Hepatocyte (in vitro differentiated cells): Measurements from ENCODE around the gene HK3. TPM values are rescaled to one million over a fixed set of nuclear protein-coding genes. Genes with fewer than 3 reads are reported as not detected.

Experiments used
- DNase-seq: peaks from one replicate; pipeline ENCODE4 v3.0.0-alpha.2; 2016; ENCODE audit warnings: low spot score
- H2AFZ ChIP-seq: fragments of 200-600 bp; sonication (generic); 2 replicates; pipeline ENCODE4 v1.6.0; 2016; ENCODE audit warnings: antibody characterized with exemption, mild to moderate bottlenecking
- H3K27ac ChIP-seq: fragments of 200-600 bp; sonication (generic); 2 replicates; pipeline ENCODE4 v1.5.1; 2016; ENCODE audit warnings: mild to moderate bottlenecking
- H3K27me3 ChIP-seq: fragments of 200-600 bp; sonication (generic); 2 replicates; pipeline ENCODE4 v1.6.1; 2016
- H3K36me3 ChIP-seq: fragments of 200-600 bp; sonication (generic); replicated peaks from 2 replicates; pipeline ENCODE4 v1.5.1; 2016; ENCODE audit warnings: low read depth; ENCODE audit not compliant: insufficient read depth
- H3K4me1 ChIP-seq: fragments of 200-600 bp; sonication (generic); 2 replicates; pipeline ENCODE4 v1.5.1; 2016; ENCODE audit warnings: mild to moderate bottlenecking, moderate library complexity; ENCODE audit not compliant: insufficient read depth
- H3K4me2 ChIP-seq: fragments of 200-600 bp; sonication (generic); 2 replicates; pipeline ENCODE4 v1.6.0; 2016
- H3K4me3 ChIP-seq: fragments of 200-600 bp; sonication (generic); 2 replicates; pipeline ENCODE4 v1.5.1; 2016; ENCODE audit warnings: mild to moderate bottlenecking
- H3K79me2 ChIP-seq: fragments of 200-600 bp; sonication (generic); 2 replicates; pipeline ENCODE4 v1.6.0; 2017; ENCODE audit warnings: mild to moderate bottlenecking
- H3K9me2 ChIP-seq: fragments of 200-600 bp; sonication (generic); replicated peaks from 2 replicates; pipeline ENCODE4 v1.6.0; 2017; ENCODE audit warnings: mild to moderate bottlenecking; ENCODE audit not compliant: insufficient read depth
- H3K9me3 ChIP-seq: fragments of 200-600 bp; sonication (generic); 2 replicates; pipeline ENCODE4 v1.5.1; 2016; ENCODE audit warnings: low read depth, mild to moderate bottlenecking
- H4K20me1 ChIP-seq: fragments of 200-600 bp; sonication (generic); 2 replicates; pipeline ENCODE4 v1.6.0; 2016; ENCODE audit warnings: mild to moderate bottlenecking; ENCODE audit not compliant: insufficient read depth, poor library complexity, severe bottlenecking
- CTCF ChIP-seq: fragments of 200-600 bp; sonication (generic); IDR thresholded peaks from 2 replicates; pipeline ENCODE4 v1.5.1; 2016; ENCODE audit warnings: antibody characterized with exemption, mild to moderate bottlenecking; ENCODE audit not compliant: poor library complexity
- EZH2 ChIP-seq: fragments of 200-600 bp; sonication (generic); IDR thresholded peaks from 2 replicates; pipeline ENCODE4 v1.6.1; 2016; ENCODE audit warnings: antibody characterized with exemption, mild to moderate bottlenecking, borderline replicate concordance
- EZH2phosphoT487 ChIP-seq: fragments of 200-600 bp; sonication (generic); IDR thresholded peaks from one replicate; pipeline ENCODE4 v1.6.1; 2018; ENCODE audit warnings: antibody characterized with exemption, mild to moderate bottlenecking, low read depth, moderate library complexity; ENCODE audit not compliant: unreplicated experiment, severe bottlenecking
- WGBS: methylation state at CpG from one replicate; pipeline ENCODE4 v1.1.6; 2016; ENCODE audit warnings: low lambda C conversion rate; ENCODE audit errors: missing lambda C conversion rate; 5-methylcytosine and 5-hydroxymethylcytosine counted together
- polyA plus RNA-seq: library from polyadenylated mRNA; unstranded; fragments of >200 nt; fragmentation: Nextera tagmentation; extraction: Ambion mirVana; gene quantifications from 2 replicates; pipeline ENCODE4 v1.2.1, GENCODE V29; 2016
- total RNA-seq: library from RNA; depleted of rRNA; stranded (reverse); fragments of >200 nt; gene quantifications from 2 replicates; pipeline ENCODE4 v1.2.3, GENCODE V29; 2014

Gene HK3
- total and polyA plus RNA-seq, 2 experiments from 2014 or later, result 0.73 TPM; not detected in 1

- Histone ChIP-seq H4K20me1 (no peaks in the 10 kb centered on the region), H3K4me3 (no peak overlapping the region), H3K27ac (no peak overlapping the region), H3K79me2 (no peaks in the 10 kb centered on the region), H3K4me2 (no peak overlapping the region), H3K36me3 (no peaks in the 10 kb centered on the region), H2AFZ (no peak overlapping the region), H3K27me3 (peaks cover 3% of the 10 kb centered on the region), H3K9me3 (no peaks in the 10 kb centered on the region), H3K9me2 (no peaks in the 10 kb centered on the region), H3K4me1 (no peaks in the 10 kb centered on the region)
- 93% methylated on average over 8 of the region's 12 CpGs for WGBS
- TF ChIP-seq CTCF, result no peak
- no peak for TF ChIP-seq EZH2
- TF ChIP-seq EZH2phosphoT487, result no peak
- DNase-seq, result no peak
Observed at GRCh38 chr5:176878463-176878862, 20.7 kb downstream of the HK3 start.

DNA sequence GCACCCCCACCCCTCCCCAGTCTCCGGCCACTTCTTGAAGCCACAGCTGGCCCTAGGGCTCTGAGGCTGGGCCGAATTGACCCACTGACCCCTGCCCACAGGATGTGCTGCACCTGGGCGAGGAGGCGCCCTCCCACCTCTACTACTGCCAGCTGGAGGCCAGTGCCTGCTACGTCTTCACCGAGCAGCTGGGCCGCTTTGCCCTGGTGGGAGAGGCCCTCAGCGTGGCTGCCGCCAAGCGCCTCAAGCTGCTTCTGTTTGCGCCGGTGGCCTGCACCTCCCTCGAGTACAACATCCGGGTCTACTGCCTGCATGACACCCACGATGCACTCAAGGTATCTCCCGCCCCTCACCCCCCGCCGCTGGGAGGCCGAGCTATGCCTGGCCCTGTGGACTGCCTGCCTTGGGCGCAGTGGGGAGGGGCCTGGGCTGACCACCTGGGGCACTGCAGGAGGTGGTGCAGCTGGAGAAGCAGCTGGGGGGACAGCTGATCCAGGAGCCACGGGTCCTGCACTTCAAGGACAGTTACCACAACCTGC lies 21.3 kb downstream of the HK3 start:
- 92% methylated on average over 20 of the region's 21 CpGs for WGBS
- no peaks in the 10 kb centered on the region for H3K4me1 ChIP-seq
- H2AFZ ChIP-seq, result no peak overlapping the region
- no peak for DNase-seq
- no peaks in the 10 kb centered on the region for H3K36me3 ChIP-seq
- H3K9me3 ChIP-seq, result no peaks in the 10 kb centered on the region
- TF ChIP-seq EZH2 (no peak), EZH2phosphoT487 (no peak), CTCF (no peak)
- H3K4me3 ChIP-seq, result no peak overlapping the region
- H3K27me3 ChIP-seq, result peaks cover 3% of the 10 kb centered on the region
- H3K79me2 ChIP-seq, result no peaks in the 10 kb centered on the region
- no peak overlapping the region for H3K27ac ChIP-seq
- no peaks in the 10 kb centered on the region for H3K9me2 ChIP-seq
- no peak overlapping the region for H3K4me2 ChIP-seq
- no peaks in the 10 kb centered on the region for H4K20me1 ChIP-seq

DNA sequence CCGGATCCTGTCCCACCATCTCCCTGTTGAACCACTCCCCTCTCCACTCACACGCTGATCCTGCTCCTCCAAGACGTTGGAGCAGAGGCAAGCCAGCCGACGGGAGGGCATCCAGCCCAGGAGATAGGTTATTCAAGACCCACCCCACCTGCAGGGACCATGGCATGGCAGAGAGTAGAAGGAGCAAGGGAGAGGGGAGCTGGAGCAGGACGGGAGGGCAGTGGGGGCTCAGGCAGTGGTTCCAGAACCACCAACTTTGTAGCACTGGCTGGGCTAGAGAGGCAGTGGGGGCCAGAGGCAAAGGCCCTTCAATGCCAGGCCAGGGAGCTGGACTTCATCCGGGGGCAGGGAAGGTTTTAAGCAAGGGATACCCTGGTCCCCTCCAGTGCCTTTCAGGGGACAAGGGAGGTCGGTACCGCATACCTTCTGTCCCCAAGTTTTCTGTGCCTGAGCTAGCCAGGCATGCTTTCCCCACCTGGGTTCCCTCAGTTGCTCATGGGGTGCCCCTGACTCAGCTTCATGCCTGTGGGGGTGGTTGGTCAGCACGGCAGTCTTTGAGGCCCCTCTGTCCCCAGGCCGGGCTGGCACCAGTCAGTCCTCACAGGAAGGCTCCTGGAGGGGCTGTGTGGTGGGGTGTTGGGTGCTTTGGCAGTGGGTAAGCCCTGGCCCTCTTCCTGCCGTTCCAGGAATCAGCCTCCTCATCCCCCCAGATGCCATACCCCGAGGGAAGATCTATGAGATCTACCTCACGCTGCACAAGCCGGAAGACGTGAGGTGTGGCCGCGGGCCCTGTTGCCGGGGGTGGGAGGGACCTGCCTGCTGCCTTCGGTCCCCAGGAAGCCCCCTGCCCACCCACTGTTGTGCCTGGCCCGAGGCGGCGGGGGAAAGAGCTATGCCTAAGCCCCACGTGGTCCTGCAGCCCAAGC lies 22.4 kb downstream of the HK3 start:
- Histone ChIP-seq H3K4me1 (no peaks in the 10 kb centered on the region), H3K27ac (no peak overlapping the region), H3K9me2 (no peaks in the 10 kb centered on the region), H3K4me3 (no peak overlapping the region), H4K20me1 (no peaks in the 10 kb centered on the region), H3K9me3 (no peaks in the 10 kb centered on the region), H3K4me2 (no peak overlapping the region), H2AFZ (no peak overlapping the region), H3K36me3 (no peaks in the 10 kb centered on the region), H3K27me3 (peaks cover 3% of the 10 kb centered on the region), H3K79me2 (no peaks in the 10 kb centered on the region)
- 80% methylated on average over 20 of the region's 24 CpGs for WGBS
- TF ChIP-seq CTCF (no peak), EZH2 (no peak), EZH2phosphoT487 (no peak)
- no peak for DNase-seq
